ENCODE results near the gene SLC34A1.

DNA sequence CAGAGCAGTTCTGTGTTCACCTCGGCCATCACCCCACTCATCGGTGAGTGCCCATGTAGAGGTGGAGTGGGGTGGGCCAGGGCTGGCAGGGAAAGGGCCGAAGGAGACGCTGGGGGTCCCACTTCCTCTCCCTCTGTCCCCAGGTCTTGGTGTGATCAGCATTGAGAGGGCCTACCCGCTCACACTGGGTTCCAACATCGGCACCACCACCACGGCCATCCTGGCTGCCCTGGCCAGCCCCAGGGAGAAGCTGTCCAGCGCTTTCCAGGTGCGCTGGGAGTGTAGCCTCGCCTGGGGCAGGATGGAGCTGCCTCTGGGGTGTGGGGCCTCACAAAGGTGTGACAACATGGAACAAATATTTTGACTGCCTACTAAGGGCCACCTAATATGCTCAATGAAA, 12.6 kb downstream of the SLC34A1 start:
- TF ChIP-seq ZFHX2 (tag by site-specific recombination; conservative IDR thresholded peaks at IDR 0.05), result no peak
- TF ChIP-seq KLF7 (tag by site-specific recombination; IDR thresholded peaks at IDR 0.05; ENCODE audit: borderline replicate concordance), result no peak
- no peak for TF ChIP-seq ZNF114 (tag by site-specific recombination; IDR thresholded peaks at IDR 0.05)
- TF ChIP-seq, protein P1, sequence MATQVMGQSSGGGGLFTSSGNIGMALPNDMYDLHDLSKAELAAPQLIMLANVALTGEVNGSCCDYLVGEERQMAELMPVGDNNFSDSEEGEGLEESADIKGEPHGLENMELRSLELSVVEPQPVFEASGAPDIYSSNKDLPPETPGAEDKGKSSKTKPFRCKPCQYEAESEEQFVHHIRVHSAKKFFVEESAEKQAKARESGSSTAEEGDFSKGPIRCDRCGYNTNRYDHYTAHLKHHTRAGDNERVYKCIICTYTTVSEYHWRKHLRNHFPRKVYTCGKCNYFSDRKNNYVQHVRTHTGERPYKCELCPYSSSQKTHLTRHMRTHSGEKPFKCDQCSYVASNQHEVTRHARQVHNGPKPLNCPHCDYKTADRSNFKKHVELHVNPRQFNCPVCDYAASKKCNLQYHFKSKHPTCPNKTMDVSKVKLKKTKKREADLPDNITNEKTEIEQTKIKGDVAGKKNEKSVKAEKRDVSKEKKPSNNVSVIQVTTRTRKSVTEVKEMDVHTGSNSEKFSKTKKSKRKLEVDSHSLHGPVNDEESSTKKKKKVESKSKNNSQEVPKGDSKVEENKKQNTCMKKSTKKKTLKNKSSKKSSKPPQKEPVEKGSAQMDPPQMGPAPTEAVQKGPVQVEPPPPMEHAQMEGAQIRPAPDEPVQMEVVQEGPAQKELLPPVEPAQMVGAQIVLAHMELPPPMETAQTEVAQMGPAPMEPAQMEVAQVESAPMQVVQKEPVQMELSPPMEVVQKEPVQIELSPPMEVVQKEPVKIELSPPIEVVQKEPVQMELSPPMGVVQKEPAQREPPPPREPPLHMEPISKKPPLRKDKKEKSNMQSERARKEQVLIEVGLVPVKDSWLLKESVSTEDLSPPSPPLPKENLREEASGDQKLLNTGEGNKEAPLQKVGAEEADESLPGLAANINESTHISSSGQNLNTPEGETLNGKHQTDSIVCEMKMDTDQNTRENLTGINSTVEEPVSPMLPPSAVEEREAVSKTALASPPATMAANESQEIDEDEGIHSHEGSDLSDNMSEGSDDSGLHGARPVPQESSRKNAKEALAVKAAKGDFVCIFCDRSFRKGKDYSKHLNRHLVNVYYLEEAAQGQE (tag by site-specific recombination; IDR thresholded peaks at IDR 0.05), result no peak
- TF ChIP-seq, protein P2, sequence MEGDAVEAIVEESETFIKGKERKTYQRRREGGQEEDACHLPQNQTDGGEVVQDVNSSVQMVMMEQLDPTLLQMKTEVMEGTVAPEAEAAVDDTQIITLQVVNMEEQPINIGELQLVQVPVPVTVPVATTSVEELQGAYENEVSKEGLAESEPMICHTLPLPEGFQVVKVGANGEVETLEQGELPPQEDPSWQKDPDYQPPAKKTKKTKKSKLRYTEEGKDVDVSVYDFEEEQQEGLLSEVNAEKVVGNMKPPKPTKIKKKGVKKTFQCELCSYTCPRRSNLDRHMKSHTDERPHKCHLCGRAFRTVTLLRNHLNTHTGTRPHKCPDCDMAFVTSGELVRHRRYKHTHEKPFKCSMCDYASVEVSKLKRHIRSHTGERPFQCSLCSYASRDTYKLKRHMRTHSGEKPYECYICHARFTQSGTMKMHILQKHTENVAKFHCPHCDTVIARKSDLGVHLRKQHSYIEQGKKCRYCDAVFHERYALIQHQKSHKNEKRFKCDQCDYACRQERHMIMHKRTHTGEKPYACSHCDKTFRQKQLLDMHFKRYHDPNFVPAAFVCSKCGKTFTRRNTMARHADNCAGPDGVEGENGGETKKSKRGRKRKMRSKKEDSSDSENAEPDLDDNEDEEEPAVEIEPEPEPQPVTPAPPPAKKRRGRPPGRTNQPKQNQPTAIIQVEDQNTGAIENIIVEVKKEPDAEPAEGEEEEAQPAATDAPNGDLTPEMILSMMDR (tag by site-specific recombination; IDR thresholded peaks at IDR 0.05), result no peak
- TF ChIP-seq ZNF350 (tag by site-specific recombination; IDR thresholded peaks at IDR 0.05), result no peak
- TF ChIP-seq ZNF837 (tag by site-specific recombination; IDR thresholded peaks at IDR 0.05), result no peak

Data from HEK293 (cell line).